DOHH2 (cell line): ENCODE results near the gene CRHBP.

Experiments
- H3F3A ChIP-seq: fragments of 200-600 bp; sonication (generic), shearing (Covaris generic); 2 replicates; pipeline ENCODE4 v1.6.0; 2016; ENCODE audit warnings: antibody characterized with exemption, mild to moderate bottlenecking; ENCODE audit not compliant: control insufficient read depth, insufficient read depth
- H3K27ac ChIP-seq: fragments of 200-600 bp; sonication (generic); 2 replicates; pipeline ENCODE4 v1.5.1; 2014; ENCODE audit warnings: low read depth, mild to moderate bottlenecking, low read length, moderate library complexity
- H3K27me3 ChIP-seq: fragments of 200-600 bp; sonication (generic); 2 replicates; pipeline ENCODE4 v1.6.1; 2014; ENCODE audit warnings: mild to moderate bottlenecking, low read length, mixed read lengths; ENCODE audit not compliant: control insufficient read depth
- H3K36me3 ChIP-seq: fragments of 200-600 bp; sonication (generic); 2 replicates; pipeline ENCODE4 v1.6.1; 2014; ENCODE audit warnings: mild to moderate bottlenecking, low read length, moderate library complexity, mixed read lengths; ENCODE audit not compliant: control insufficient read depth
- H3K4me1 ChIP-seq: fragments of 200-600 bp; sonication (generic); 2 replicates; pipeline ENCODE4 v1.6.1; 2014; ENCODE audit warnings: mild to moderate bottlenecking, low read length, mixed read lengths; ENCODE audit not compliant: control insufficient read depth
- H3K4me2 ChIP-seq: fragments of 200-600 bp; sonication (generic); 2 replicates; pipeline ENCODE4 v1.6.0; 2014; ENCODE audit warnings: mild to moderate bottlenecking, low read length, moderate library complexity
- H3K4me3 ChIP-seq: fragments of 200-600 bp; sonication (generic); 2 replicates; pipeline ENCODE4 v1.5.1; 2014; ENCODE audit warnings: mild to moderate bottlenecking, low read length, mixed read lengths
- H3K79me2 ChIP-seq: fragments of 200-600 bp; sonication (generic); 2 replicates; pipeline ENCODE4 v1.6.1; 2014; ENCODE audit warnings: mild to moderate bottlenecking, low read length, mixed read lengths; ENCODE audit not compliant: control insufficient read depth
- H3K9me2 ChIP-seq: fragments of 200-600 bp; sonication (generic); replicated peaks from 2 replicates; pipeline ENCODE4 v1.6.1; 2014; ENCODE audit warnings: mild to moderate bottlenecking, low read length, mixed read lengths; ENCODE audit not compliant: control insufficient read depth
- H3K9me3 ChIP-seq: fragments of 200-600 bp; sonication (generic); 2 replicates; pipeline ENCODE4 v1.6.1; 2014; ENCODE audit warnings: antibody characterized with exemption, low read length, mixed read lengths; ENCODE audit not compliant: control insufficient read depth, insufficient read depth
- H4K20me1 ChIP-seq: fragments of 200-600 bp; sonication (generic); 2 replicates; pipeline ENCODE4 v1.6.0; 2014; ENCODE audit warnings: low read depth, mild to moderate bottlenecking, antibody characterized with exemption, low read length, moderate library complexity; ENCODE audit not compliant: control insufficient read depth, insufficient read depth
- CTCF ChIP-seq: fragments of 200-600 bp; sonication (generic); IDR thresholded peaks from one replicate; pipeline ENCODE4 v1.5.1; 2014; ENCODE audit warnings: antibody characterized with exemption, mild to moderate bottlenecking, low read depth, low read length; ENCODE audit not compliant: poor library complexity, severe bottlenecking
- EZH2phosphoT487 ChIP-seq: fragments of 200-600 bp; sonication (generic); IDR thresholded peaks from 2 replicates; pipeline ENCODE4 v1.6.1; 2017; ENCODE audit warnings: borderline replicate concordance, mild to moderate bottlenecking, antibody characterized with exemption, low read length, moderate library complexity, mixed read lengths

Gene CRHBP

GRCh38 chr5:76980518-76981144, 27.8 kb downstream of the CRHBP start:
- Histone ChIP-seq H3K79me2 (no peaks in the 10 kb centered on the region), H3K9me3 (no peaks in the 10 kb centered on the region), H3K4me1 (no peaks in the 10 kb centered on the region), H3K4me2 (no peak overlapping the region), H3K4me3 (no peak overlapping the region), H3F3A (no peaks in the 10 kb centered on the region), H4K20me1 (no peaks in the 10 kb centered on the region), H3K27ac (no peak overlapping the region), H3K36me3 (peaks cover 26% of the 10 kb centered on the region), H3K27me3 (no peaks in the 10 kb centered on the region), H3K9me2 (no peaks in the 10 kb centered on the region)
- TF ChIP-seq CTCF, result no peak
- TF ChIP-seq EZH2phosphoT487, result no peak

- H3K9me3 ChIP-seq, result no peaks in the 10 kb centered on the region
- no peak overlapping the region for H3K4me2 ChIP-seq
- no peaks in the 10 kb centered on the region for H3K9me2 ChIP-seq
- H3K27ac ChIP-seq, result no peak overlapping the region
- no peaks in the 10 kb centered on the region for H3K4me1 ChIP-seq
- no peaks in the 10 kb centered on the region for H4K20me1 ChIP-seq
- H3K79me2 ChIP-seq, result no peaks in the 10 kb centered on the region
- no peak overlapping the region for H3K4me3 ChIP-seq
- no peak for TF ChIP-seq CTCF
- no peak for TF ChIP-seq EZH2phosphoT487
- no peaks in the 10 kb centered on the region for H3F3A ChIP-seq
- no peaks in the 10 kb centered on the region for H3K27me3 ChIP-seq
- H3K36me3 ChIP-seq, result peaks cover 16% of the 10 kb centered on the region
Measured at GRCh38 chr5:76982450-76982849, 29.6 kb downstream of the CRHBP start.

- Histone ChIP-seq H3K4me2 (no peak overlapping the region), H3K9me3 (no peaks in the 10 kb centered on the region), H3K27me3 (no peaks in the 10 kb centered on the region), H4K20me1 (no peaks in the 10 kb centered on the region), H3K27ac (no peak overlapping the region), H3K9me2 (no peaks in the 10 kb centered on the region), H3K4me3 (no peak overlapping the region), H3K4me1 (no peaks in the 10 kb centered on the region), H3K79me2 (no peaks in the 10 kb centered on the region), H3K36me3 (peaks cover 8% of the 10 kb centered on the region), H3F3A (no peaks in the 10 kb centered on the region)
- TF ChIP-seq CTCF (no peak), EZH2phosphoT487 (no peak)
Measured at GRCh38 chr5:76983468-76983867, 30.6 kb downstream of the CRHBP start.
